ENCODE results near the gene ELP4. TPM values are rescaled to one million over a fixed set of nuclear protein-coding genes. Genes with fewer than 3 reads are reported as not detected.

ELP4 gene
- total RNA-seq, 6 experiments from 2014 or later = 7.3 to 16.4 (median 9.2) TPM

GRCh38 chr11:31531293-31531692 lies 21.7 kb downstream of the ELP4 start:
- Histone ChIP-seq H3K4me3 (no peak overlapping the region), H3K36me3 (no peaks in the 10 kb centered on the region), H3K27ac (no peak overlapping the region), H3K9me3 (no peaks in the 10 kb centered on the region), H3K27me3 (no peaks in the 10 kb centered on the region), H3K4me1 (no peaks in the 10 kb centered on the region)
- WGBS (ENCODE audit: insufficient coverage, low coverage, low lambda C conversion rate, missing lambda C conversion rate) = 83% methylated on average over 1 of the region's 1 CpG
- ATAC-seq = no peak
- no peak for TF ChIP-seq POLR2A (IDR thresholded peaks at IDR 0.05)
- no peak for TF ChIP-seq CTCF (IDR thresholded peaks at IDR 0.05)
- intact Hi-C loops (cut with DNase I) = no loop called here
- no peak for DNase-seq

- H3K4me3 ChIP-seq = no peak overlapping the region
- TF ChIP-seq CTCF (IDR thresholded peaks at IDR 0.05) = no peak
- no peaks in the 10 kb centered on the region for H3K4me1 ChIP-seq
- intact Hi-C loops (cut with DNase I) = no loop called here
- H3K27me3 ChIP-seq = no peaks in the 10 kb centered on the region
- ATAC-seq (no peak), DNase-seq (no peak)
- 76% methylated on average over 4 of the region's 4 CpGs for whole genome bisulfite sequencing (ENCODE audit: insufficient coverage, low coverage, low lambda C conversion rate, missing lambda C conversion rate)
- no peak overlapping the region for H3K27ac ChIP-seq
- no peaks in the 10 kb centered on the region for H3K9me3 ChIP-seq
- no peaks in the 10 kb centered on the region for H3K36me3 ChIP-seq
Measured at GRCh38 chr11:31535479-31535878, 25.9 kb downstream of the ELP4 start.

GRCh38 chr11:31542862-31543261 lies 33.3 kb downstream of the ELP4 start:
- DNase-seq (no peak), ATAC-seq (no peak)
- TF ChIP-seq POLR2A (IDR thresholded peaks at IDR 0.05) = no peak
- no peak for TF ChIP-seq CTCF (IDR thresholded peaks at IDR 0.05)
- Histone ChIP-seq H3K9me3 (no peaks in the 10 kb centered on the region), H3K27ac (no peak overlapping the region), H3K27me3 (no peaks in the 10 kb centered on the region), H3K4me3 (no peak overlapping the region), H3K4me1 (no peaks in the 10 kb centered on the region), H3K36me3 (peaks cover 0 to 2% (median 0%) of the 10 kb centered on the region in 4 donors)
- intact Hi-C loops (cut with DNase I) = no loop called here

GRCh38 chr11:31555938-31556337 lies 46.4 kb downstream of the ELP4 start:
- Histone ChIP-seq H3K27me3 (no peaks in the 10 kb centered on the region), H3K4me3 (no peak overlapping the region), H3K9me3 (no peaks in the 10 kb centered on the region), H3K36me3 (no peaks in the 10 kb centered on the region), H3K4me1 (no peaks in the 10 kb centered on the region), H3K27ac (no peak overlapping the region)
- TF ChIP-seq POLR2A (IDR thresholded peaks at IDR 0.05) (no peak), CTCF (IDR thresholded peaks at IDR 0.05) (no peak)
- 95% methylated on average over 1 of the region's 1 CpG for WGBS (ENCODE audit: insufficient coverage, low coverage, low lambda C conversion rate, missing lambda C conversion rate)
- ATAC-seq (no peak), DNase-seq (no peak)
- intact Hi-C loops (cut with DNase I) = no loop called here

- WGBS (ENCODE audit: insufficient coverage, low coverage, low lambda C conversion rate, missing lambda C conversion rate) = 62% methylated on average over 2 of the region's 2 CpGs
- H3K4me3 ChIP-seq = no peak overlapping the region
- H3K4me1 ChIP-seq = no peaks in the 10 kb centered on the region
- no peak overlapping the region for H3K27ac ChIP-seq
- H3K36me3 ChIP-seq = no peaks in the 10 kb centered on the region
- TF ChIP-seq CTCF (IDR thresholded peaks at IDR 0.05) (no peak), POLR2A (IDR thresholded peaks at IDR 0.05) (no peak)
- DNase-seq = no peak
- intact Hi-C loops (cut with DNase I) = no loop called here
- H3K27me3 ChIP-seq = no peaks in the 10 kb centered on the region
- no peak for ATAC-seq
- no peaks in the 10 kb centered on the region for H3K9me3 ChIP-seq
Measured at GRCh38 chr11:31558001-31558400, 48.4 kb downstream of the ELP4 start.
